ENCODE data around the gene PARN. TPM values are rescaled to one million over a fixed set of nuclear protein-coding genes. Genes with fewer than 3 reads are reported as not detected.
"Not testable (repeated sequence)": the region's sequence is repeated elsewhere in the genome, so short reads cannot be mapped to it uniquely, and the experiment has no call there.

Gene PARN
- total RNA-seq, 2 experiments from 2014 or later, result 40.7 to 45.8 TPM

- no peak overlapping the region for H3K27ac Mint-ChIP-seq
- POLR2A ChIA-PET, result no interaction called here
- DNase-seq (no peak), ATAC-seq (ENCODE audit: low read depth) (no peak)
- H3K4me1 Mint-ChIP-seq, result no peaks in the 10 kb centered on the region
- H3K36me3 Mint-ChIP-seq, result no peaks in the 10 kb centered on the region
- no peaks in the 10 kb centered on the region for H3K27me3 Mint-ChIP-seq
- no peaks in the 10 kb centered on the region for H3K9me3 Mint-ChIP-seq
- H3K4me3 Mint-ChIP-seq, result no peak overlapping the region
Observed at GRCh38 chr16:14424595-14424994, 205.5 kb downstream of the PARN start.

- DNase-seq (no peak), ATAC-seq (ENCODE audit: low read depth) (no peak)
- no peaks in the 10 kb centered on the region for H3K4me1 Mint-ChIP-seq
- H3K27me3 Mint-ChIP-seq, result no peaks in the 10 kb centered on the region
- H3K4me3 Mint-ChIP-seq, result no peak overlapping the region
- H3K36me3 Mint-ChIP-seq, result no peaks in the 10 kb centered on the region
- no peaks in the 10 kb centered on the region for H3K9me3 Mint-ChIP-seq
- POLR2A ChIA-PET, result no interaction called here
- no peak overlapping the region for H3K27ac Mint-ChIP-seq
Observed at GRCh38 chr16:14423344-14423743, 206.7 kb downstream of the PARN start.

GRCh38 chr16:14420721-14421488 is 209.2 kb downstream of the PARN start:
- no peak overlapping the region for H3K27ac Mint-ChIP-seq
- no peak overlapping the region for H3K4me3 Mint-ChIP-seq

GRCh38 chr16:14420243-14420642 is 209.8 kb downstream of the PARN start:
- H3K27ac Mint-ChIP-seq; DNase-seq; ATAC-seq (ENCODE audit: low read depth); H3K4me1 Mint-ChIP-seq; H3K4me3 Mint-ChIP-seq; H3K36me3 Mint-ChIP-seq; H3K27me3 Mint-ChIP-seq; POLR2A ChIA-PET; H3K9me3 Mint-ChIP-seq: not testable (repeated sequence)

More at GRCh38 chr16:14420721-14421488, 209.2 kb downstream of the PARN start:
- POLR2A ChIA-PET, result no interaction called here
- ATAC-seq (ENCODE audit: low read depth), result no peak
- DNase-seq, result no peak
- Mint-ChIP-seq H3K27me3 (no peaks in the 10 kb centered on the region), H3K9me3 (peaks cover 2% of the 10 kb centered on the region), H3K36me3 (no peaks in the 10 kb centered on the region), H3K4me1 (no peaks in the 10 kb centered on the region)

GRCh38 chr16:14419817-14420216 is 210.2 kb downstream of the PARN start:
- Mint-ChIP-seq H3K9me3 (peaks cover 5% of the 10 kb centered on the region), H3K4me3 (no peak overlapping the region), H3K27me3 (no peaks in the 10 kb centered on the region), H3K4me1 (no peaks in the 10 kb centered on the region), H3K36me3 (no peaks in the 10 kb centered on the region), H3K27ac (no peak overlapping the region)
- POLR2A ChIA-PET, result no interaction called here
- ATAC-seq (ENCODE audit: low read depth) (no peak), DNase-seq (no peak)

- Mint-ChIP-seq H3K9me3 (peaks cover 5% of the 10 kb centered on the region), H3K27me3 (no peaks in the 10 kb centered on the region), H3K4me3 (no peak overlapping the region), H3K27ac (no peak overlapping the region), H3K4me1 (no peaks in the 10 kb centered on the region), H3K36me3 (no peaks in the 10 kb centered on the region)
- ATAC-seq (ENCODE audit: low read depth) (no peak), DNase-seq (no peak)
- POLR2A ChIA-PET, result no interaction called here
Observed at GRCh38 chr16:14418795-14419225, 211.2 kb downstream of the PARN start.

- no peak overlapping the region for H3K4me3 Mint-ChIP-seq
- H3K27ac Mint-ChIP-seq, result no peak overlapping the region
- no peaks in the 10 kb centered on the region for H3K4me1 Mint-ChIP-seq
- H3K36me3 Mint-ChIP-seq, result no peaks in the 10 kb centered on the region
- no peak for ATAC-seq (ENCODE audit: low read depth)
- H3K9me3 Mint-ChIP-seq, result peaks cover 5% of the 10 kb centered on the region
- H3K27me3 Mint-ChIP-seq, result no peaks in the 10 kb centered on the region
- no peak for DNase-seq
- POLR2A ChIA-PET, result no interaction called here
Observed at GRCh38 chr16:14416184-14416583, 213.9 kb downstream of the PARN start.

GRCh38 chr16:14415291-14415690 is 214.8 kb downstream of the PARN start:
- DNase-seq (no peak), ATAC-seq (ENCODE audit: low read depth) (no peak)
- Mint-ChIP-seq H3K27me3 (no peaks in the 10 kb centered on the region), H3K4me3 (no peak overlapping the region), H3K9me3 (peaks cover 5% of the 10 kb centered on the region), H3K36me3 (no peaks in the 10 kb centered on the region), H3K4me1 (no peaks in the 10 kb centered on the region), H3K27ac (no peak overlapping the region)
- POLR2A ChIA-PET, result no interaction called here

GRCh38 chr16:14409563-14409962 is 220.5 kb downstream of the PARN start:
- ATAC-seq (ENCODE audit: low read depth) (no peak), DNase-seq (no peak)
- Mint-ChIP-seq H3K9me3 (no peaks in the 10 kb centered on the region), H3K27ac (no peak overlapping the region), H3K4me3 (no peak overlapping the region), H3K4me1 (peaks cover 2% of the 10 kb centered on the region), H3K36me3 (no peaks in the 10 kb centered on the region), H3K27me3 (no peaks in the 10 kb centered on the region)
- POLR2A ChIA-PET, result no interaction called here

GRCh38 chr16:14407786-14408399 is 222.2 kb downstream of the PARN start:
- H3K4me3 Mint-ChIP-seq, result no peak overlapping the region
- POLR2A ChIA-PET, result no interaction called here
- DNase-seq (no peak), ATAC-seq (ENCODE audit: low read depth) (no peak)
- H3K4me1 Mint-ChIP-seq, result peaks cover 2% of the 10 kb centered on the region
- no peak overlapping the region for H3K27ac Mint-ChIP-seq
- H3K36me3 Mint-ChIP-seq, result no peaks in the 10 kb centered on the region
- H3K27me3 Mint-ChIP-seq, result peaks cover 2% of the 10 kb centered on the region
- H3K9me3 Mint-ChIP-seq, result no peaks in the 10 kb centered on the region

GRCh38 chr16:14405611-14406537 is 224.2 kb downstream of the PARN start:
- ATAC-seq (ENCODE audit: low read depth) (no peak), DNase-seq (peak; percentile 35)
- Mint-ChIP-seq H3K9me3 (no peaks in the 10 kb centered on the region), H3K27me3 (peaks cover 2% of the 10 kb centered on the region), H3K4me1 (peaks cover 2% of the 10 kb centered on the region), H3K36me3 (no peaks in the 10 kb centered on the region), H3K4me3 (no peak overlapping the region), H3K27ac (no peak overlapping the region)
- POLR2A ChIA-PET, result no interaction called here

- H3K4me1 Mint-ChIP-seq; DNase-seq; POLR2A ChIA-PET; H3K27me3 Mint-ChIP-seq; H3K4me3 Mint-ChIP-seq; H3K27ac Mint-ChIP-seq; H3K36me3 Mint-ChIP-seq; ATAC-seq (ENCODE audit: low read depth); H3K9me3 Mint-ChIP-seq: not testable (repeated sequence)
Observed at GRCh38 chr16:14403001-14403389, 227.1 kb downstream of the PARN start.

GRCh38 chr16:14402114-14403000 is 227.7 kb downstream of the PARN start:
- H3K27ac Mint-ChIP-seq; DNase-seq; POLR2A ChIA-PET; H3K27me3 Mint-ChIP-seq; H3K4me1 Mint-ChIP-seq; H3K4me3 Mint-ChIP-seq; H3K36me3 Mint-ChIP-seq; H3K9me3 Mint-ChIP-seq; ATAC-seq (ENCODE audit: low read depth): not testable (repeated sequence)
